Heart left ventricle (tissue), 13 donors: ENCODE data around the gene GUSB.

Experiments used
- POLR2A ChIP-seq, 2 donors: fragments of 450-650 bp; IDR thresholded peaks; one replicate each; pipeline ENCODE4 v1.6.1; 2017; ENCODE audit warnings: antibody characterized with exemption in 2 of 2, mild to moderate bottlenecking in 2 of 2, moderate library complexity in 2 of 2
- TF ChIP-seq, protein P1 (sequence below), 12 donors: fragments of 200-600 bp; sonication (generic) in 4 of 12; IDR thresholded peaks; one replicate each; pipeline versions ENCODE4 v1.5.0 to v1.8.0; 2018 to 2022; ENCODE audit warnings: antibody characterized with exemption in 12 of 12, mild to moderate bottlenecking in 5 of 12
- donor health status: ischemic (EF 13 %, LVEDD 7.1; RV severe dilation, severe dysfunction).
- donor health status: DM: no; HTN: yes; CAD: no.
- donor health status: DM: no; HTN: no; CAD: no.
- donor health status: ischemic (EF 25% LVEDD 6.9; RV normal size, moderate dysfunction).
- donor health status: ischemic (EF 25% LVEDD 5.7; RV mildly dilated, moderate dysfunction).
- donor health status: ischemic (EF 35%, LVEDD 5.7; RV mildly dilated, moderate dysfunction).
- donor health status: nonischemic (EF 11% LVEDD 7.7; RV severe dilation, severe dysfunction).
- donor health status: DM: yes; HTN: yes; CAD: no.
- donor health status: PGD.
- donor health status: ischemic (EF 29% LVEDD 5.4; RV normal size, mild dysfunction).
- donor health status: nonischemic (EF 23%, LVEDD 6.1; RV moderate dilation, normal function).

GRCh38 chr7:65953890-65954450 lies 28.0 kb downstream of the GUSB start:
- TF ChIP-seq, protein P1, sequence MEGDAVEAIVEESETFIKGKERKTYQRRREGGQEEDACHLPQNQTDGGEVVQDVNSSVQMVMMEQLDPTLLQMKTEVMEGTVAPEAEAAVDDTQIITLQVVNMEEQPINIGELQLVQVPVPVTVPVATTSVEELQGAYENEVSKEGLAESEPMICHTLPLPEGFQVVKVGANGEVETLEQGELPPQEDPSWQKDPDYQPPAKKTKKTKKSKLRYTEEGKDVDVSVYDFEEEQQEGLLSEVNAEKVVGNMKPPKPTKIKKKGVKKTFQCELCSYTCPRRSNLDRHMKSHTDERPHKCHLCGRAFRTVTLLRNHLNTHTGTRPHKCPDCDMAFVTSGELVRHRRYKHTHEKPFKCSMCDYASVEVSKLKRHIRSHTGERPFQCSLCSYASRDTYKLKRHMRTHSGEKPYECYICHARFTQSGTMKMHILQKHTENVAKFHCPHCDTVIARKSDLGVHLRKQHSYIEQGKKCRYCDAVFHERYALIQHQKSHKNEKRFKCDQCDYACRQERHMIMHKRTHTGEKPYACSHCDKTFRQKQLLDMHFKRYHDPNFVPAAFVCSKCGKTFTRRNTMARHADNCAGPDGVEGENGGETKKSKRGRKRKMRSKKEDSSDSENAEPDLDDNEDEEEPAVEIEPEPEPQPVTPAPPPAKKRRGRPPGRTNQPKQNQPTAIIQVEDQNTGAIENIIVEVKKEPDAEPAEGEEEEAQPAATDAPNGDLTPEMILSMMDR (IDR thresholded peaks at IDR 0.05), result no peak
- TF ChIP-seq POLR2A (IDR thresholded peaks at IDR 0.05), result no peak
